GM19328 (cell line): ENCODE measurements around the gene ZNF177.

Source experiments
- ATAC-seq: cut with Tn5 transposase; IDR thresholded peaks from one replicate; pipeline ENCODE4 v1.9.1; 2021; ENCODE audit warnings: mild to moderate bottlenecking, moderate library complexity; ENCODE audit not compliant: unreplicated experiment

ZNF177 gene

DNA sequence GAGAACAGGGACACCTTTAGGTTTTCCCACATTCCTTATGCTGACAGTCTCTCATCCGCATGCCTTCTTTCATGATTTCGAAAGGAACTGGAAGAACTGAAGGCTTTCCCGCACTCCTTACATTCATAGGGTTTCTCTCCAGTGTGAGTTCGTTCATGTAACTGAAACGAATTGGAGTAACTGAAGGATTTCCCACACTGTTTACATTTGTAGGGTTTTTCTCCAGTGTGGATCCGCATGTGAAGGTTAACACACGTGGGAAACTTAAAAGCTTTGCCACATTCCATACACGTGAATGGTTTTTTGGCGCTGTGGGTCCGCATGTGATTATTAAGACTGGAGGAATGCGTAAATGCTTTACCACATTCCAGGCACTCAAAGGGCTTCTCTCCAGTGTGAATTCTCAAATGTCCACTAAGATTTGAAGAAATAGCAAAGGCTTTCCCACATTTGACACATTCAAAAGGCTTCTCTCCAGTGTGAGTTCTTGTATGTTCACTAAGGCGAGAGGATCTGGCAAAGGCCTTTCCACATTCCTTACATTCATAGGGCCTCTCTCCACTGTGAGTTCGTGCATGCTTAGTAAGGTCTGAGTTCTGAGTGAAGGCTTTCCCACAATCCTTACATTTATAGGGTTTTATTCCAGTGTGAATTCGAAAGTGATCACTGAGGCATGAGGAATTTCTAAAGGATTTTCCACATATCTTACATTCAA, 50.6 kb downstream of the ZNF177 start:
- no peak for ATAC-seq

DNA sequence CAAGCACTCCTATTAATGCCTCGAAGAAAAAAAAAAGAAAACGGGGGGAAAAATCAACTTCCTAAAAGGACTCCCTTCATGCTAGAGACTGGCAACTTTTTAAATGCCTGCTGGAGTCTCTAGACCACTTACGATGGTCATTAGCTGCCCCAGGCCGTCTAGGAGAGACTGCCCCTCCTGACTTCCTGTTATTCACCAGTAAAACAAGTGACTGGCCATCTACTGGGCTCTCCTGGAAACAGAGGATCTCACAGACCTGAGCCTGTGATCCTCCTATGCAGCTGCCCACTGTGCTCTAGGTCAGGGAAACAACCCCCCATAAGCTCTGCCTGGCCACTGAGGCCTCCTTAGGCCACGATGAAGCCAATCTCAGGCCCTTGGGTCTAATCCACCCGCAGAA, 65.1 kb downstream of the ZNF177 start:
- ATAC-seq = no peak

DNA sequence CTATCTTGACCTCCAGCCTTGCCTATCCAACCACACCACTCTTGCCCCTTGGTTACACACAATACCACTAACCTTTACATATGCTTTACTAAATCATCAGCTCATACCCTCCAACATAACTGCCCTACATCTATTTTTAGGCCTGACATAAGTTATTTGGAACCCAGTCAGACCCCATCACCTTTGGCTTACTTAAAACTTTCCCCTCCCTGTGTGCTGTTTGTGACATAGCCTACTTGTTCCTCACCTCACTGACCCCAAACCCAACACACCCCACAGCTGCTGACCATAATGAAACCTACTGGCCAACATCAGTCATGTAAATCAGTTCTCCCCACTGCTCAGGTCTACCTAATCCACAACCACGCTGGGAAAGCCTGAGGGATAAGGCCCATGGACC, 67.6 kb downstream of the ZNF177 start:
- ATAC-seq = no peak

DNA sequence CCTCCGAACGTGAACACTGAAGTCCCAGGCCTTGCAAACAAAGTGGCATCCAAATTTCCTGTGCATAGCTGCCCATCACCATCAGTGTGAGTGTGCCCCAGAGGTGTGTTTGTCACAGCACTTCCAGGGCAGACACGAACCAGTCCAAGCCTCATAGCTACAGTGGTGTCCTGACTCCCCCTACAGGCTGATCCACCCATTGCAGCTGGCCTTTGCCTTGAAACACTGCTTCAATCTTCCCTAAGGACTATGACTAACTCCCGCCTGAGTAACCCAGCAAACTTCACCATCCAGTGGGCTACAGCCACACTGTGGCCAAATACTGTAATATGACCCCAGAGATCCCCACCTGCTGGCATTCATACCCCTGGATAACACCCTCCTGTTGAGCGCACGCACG, 68.7 kb downstream of the ZNF177 start:
- ATAC-seq = no peak
